ENCODE data around the gene RPL35.
"Not testable (repeated sequence)": the region's sequence is repeated elsewhere in the genome, so short reads cannot be mapped to it uniquely, and the experiment has no call there.

Gene RPL35

GRCh38 chr9:124852829-124853531, 8.8 kb downstream of the RPL35 start, which contains the start of gene WDR38:
TSS of gene WDR38 (plus strand) at chr9:124853460. CDS start at chr9:124853532, 72 bp downstream.
- DNase-seq (ENCODE audit: low read depth in 2 of 2): peak; percentile 49 to 56

DNA sequence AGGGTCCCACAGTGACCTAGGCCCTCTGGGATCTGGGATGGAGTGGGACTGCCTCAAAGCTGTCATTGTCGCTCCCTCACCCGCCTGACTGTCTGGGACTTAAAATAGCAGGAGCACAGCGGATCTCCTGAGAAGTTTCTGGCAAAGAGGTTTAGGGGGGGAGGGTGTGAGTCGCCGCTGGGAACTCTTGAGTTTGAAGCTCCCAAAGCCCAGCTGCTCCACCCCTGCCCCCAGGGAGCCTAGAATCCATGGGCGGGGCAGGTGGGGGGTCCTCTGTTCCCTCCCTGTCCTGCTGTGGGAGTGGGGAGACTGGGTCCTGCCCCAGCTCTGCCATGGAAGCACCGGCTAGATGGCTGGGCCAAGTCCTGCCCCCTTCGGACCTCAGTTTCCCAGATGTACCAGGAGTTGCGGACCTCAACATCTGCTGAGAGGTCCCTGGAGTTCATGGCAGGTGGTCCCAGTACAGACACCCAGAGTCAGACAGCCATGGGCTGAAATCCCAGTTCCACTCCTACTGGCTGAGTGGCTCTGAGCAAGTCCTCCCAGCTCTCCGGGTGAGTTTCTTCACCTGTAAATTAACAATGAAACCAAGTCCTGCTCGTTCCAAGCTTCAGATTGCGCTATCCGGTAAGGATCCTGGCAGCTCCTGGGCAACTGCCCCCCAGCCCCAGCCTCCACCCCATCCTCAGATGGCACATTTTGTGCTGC, 9.5 kb downstream of the RPL35 start:
- DNase-seq (ENCODE audit: low read depth in 2 of 2): no peak

GRCh38 chr9:124849801-124850200, 12.0 kb downstream of the RPL35 start:
- no peak for DNase-seq (ENCODE audit: low read depth in 2 of 2)

DNA sequence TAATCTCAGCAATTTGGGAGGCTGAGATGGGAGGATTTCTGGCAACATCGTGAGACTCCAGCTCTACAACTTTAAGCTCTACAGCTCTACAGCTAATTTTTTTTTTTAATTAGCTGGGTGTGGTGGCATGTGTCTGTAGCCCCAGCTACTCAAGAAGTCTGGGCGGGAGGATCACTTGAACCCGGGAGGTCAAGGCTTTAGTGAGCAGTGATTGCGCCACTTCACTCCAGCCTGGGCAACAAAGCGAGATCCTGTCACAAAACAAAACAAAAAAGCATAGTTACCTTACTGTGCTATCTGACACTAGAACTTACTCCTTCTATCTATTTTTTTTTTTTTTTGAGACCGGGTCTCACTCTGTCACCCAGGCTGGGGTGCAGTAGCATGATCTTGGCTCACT, 14.8 kb downstream of the RPL35 start:
- no peak for DNase-seq (ENCODE audit: low read depth in 2 of 2)

DNA sequence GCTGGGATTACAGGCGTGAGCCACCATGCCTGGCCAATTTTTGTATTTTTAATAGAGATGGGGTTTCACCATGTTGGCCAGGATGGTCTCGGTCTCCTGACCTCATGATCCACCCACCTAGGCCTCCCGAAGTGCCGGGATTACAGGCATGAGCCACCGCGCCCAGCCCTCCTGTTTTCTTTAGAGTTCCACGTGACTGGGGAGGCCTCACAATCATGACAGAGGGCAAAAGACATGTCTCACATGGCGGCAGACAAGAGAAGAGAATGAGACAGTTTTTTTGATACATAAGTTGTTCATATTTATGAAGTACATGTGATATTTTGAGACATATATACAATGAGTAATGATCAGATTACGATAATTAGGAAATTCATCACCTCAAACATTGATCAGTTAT, 15.3 kb downstream of the RPL35 start:
- not testable (repeated sequence) for DNase-seq (ENCODE audit: low read depth in 2 of 2)

DNA sequence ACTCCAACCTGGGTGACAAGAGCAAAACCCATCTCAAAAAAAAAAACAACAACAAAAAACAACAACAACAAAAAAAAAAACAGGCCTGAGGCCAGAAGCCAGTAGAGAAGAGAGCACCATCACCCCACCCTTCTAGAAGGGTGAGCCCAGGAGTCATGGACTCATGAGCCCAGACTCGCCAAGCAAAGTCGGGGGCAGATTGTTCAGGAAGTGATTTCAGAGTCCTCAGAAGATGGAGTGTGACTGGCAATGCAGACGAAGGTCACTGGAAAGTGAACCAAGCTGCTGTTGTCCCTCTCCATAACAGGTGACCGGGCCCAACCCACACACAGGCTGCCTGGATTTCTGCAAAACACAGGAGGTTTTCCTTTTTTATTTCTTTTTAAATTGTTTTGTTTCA, 17.5 kb downstream of the RPL35 start:
- no peak for DNase-seq (ENCODE audit: low read depth in 2 of 2)

- no peak for DNase-seq (ENCODE audit: low read depth in 2 of 2)
These were observed 18.2 kb downstream of the RPL35 start for GRCh38 chr9:124843456-124844034.

GRCh38 chr9:124841075-124841821, 20.5 kb downstream of the RPL35 start:
- no peak for DNase-seq (ENCODE audit: low read depth in 2 of 2)

GRCh38 chr9:124840300-124840833, 21.4 kb downstream of the RPL35 start:
- no peak for DNase-seq (ENCODE audit: low read depth in 2 of 2)

DNA sequence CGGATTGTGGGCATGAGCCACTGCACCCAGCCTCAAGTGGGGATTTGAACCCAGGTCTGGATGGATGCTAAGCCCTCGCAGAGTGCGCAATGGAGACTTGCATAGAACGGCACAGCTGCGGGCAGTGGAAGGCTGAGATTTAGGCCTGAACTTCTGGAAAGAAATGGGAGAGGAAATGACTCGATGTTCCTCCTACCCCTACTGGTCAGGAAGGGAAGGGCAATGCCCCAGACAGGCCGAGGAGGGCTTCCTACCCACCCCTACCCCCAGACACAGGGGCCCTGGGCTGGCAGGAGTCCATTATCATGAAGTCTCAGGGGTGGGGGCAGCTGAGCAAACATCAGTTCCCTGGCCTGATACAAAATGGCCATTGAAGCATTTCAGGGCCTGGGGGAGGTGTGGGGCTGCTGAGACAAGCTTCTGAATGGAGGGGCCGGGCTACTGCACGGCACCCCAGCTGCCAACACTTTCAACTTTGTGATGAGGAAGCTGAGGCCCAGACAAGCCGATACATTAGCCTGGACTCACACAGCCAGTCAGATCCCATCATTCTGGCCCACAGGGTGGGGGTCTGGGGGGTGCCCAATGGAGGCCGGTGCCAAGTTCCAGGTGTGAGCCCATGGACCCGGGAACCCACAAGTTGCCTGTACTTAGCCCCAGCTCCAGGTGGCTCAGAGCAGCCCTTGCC, 22.0 kb downstream of the RPL35 start:
- DNase-seq (ENCODE audit: low read depth in 2 of 2): no peak

- DNase-seq (ENCODE audit: low read depth in 2 of 2): not testable (repeated sequence)
These were observed 23.0 kb downstream of the RPL35 start for GRCh38 chr9:124838567-124839275.

DNA sequence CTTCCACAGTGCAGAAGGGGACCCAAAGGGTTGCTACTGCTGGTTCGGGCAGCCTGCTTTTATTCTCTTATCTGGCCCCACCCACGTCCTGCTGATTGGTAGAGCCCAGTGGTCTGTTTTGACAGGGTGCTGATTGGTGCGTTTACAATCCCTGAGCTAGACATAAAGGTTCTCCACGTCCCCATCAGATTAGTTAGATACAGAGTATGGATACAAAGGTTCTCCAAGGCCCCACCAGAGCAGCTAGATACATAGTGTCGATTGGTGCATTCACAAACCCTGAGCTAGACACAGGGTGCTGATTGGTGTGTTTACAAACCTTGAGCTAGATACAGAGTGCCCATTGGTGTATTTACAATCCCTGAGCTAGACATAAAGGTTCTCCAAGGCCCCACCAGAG, 23.6 kb downstream of the RPL35 start:
- DNase-seq (ENCODE audit: low read depth in 2 of 2): not testable (repeated sequence)

- no peak for DNase-seq (ENCODE audit: low read depth in 2 of 2)
These were observed 26.7 kb downstream of the RPL35 start for GRCh38 chr9:124835026-124835557.

DNA sequence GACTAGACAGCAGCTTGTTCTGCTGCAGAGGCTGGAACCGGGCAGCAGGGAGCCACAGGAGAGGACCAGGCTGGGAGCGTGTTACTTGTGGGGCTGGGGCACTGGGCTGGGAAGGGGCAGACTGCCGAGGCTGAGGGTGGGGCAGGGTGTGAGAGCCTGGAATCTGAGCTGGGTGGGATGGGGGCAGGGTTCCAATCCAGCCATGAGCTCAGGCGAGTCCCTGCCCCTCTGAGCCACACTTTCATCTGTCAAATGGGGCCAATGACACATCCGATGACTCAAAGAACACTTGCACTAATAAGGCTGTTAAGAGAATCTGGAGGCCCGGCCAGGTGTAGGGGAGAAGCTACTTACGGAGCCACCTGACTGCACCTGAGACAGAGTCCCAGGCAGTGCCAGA, 27.2 kb downstream of the RPL35 start:
- no peak for DNase-seq (ENCODE audit: low read depth in 2 of 2)

- DNase-seq (ENCODE audit: low read depth in 2 of 2): no peak
These were observed 30.0 kb downstream of the RPL35 start for GRCh38 chr9:124831642-124832364.

DNA sequence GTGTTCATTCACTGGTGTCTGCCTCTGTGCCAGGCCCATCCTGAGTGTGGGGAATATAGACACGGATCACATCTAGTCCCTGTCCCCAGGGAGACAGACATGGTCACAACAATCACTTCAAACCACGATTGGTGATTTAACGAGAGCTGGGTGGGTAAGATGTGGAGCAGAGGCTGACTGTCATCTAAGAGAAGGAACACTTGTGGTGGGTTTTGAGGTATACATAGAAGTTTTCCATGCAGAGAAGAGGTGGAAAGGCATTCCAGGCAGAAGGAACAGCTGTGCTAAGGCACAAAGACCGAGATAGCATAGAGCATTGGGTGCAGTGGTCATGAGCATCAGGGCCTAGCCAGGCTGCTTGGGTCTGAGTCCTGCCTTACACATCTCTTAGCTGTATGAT, 31.2 kb downstream of the RPL35 start:
- no peak for DNase-seq (ENCODE audit: low read depth in 2 of 2)

GRCh38 chr9:124829334-124829669, 32.5 kb downstream of the RPL35 start:
- no peak for DNase-seq (ENCODE audit: low read depth in 2 of 2)

GRCh38 chr9:124828489-124829333, 33.0 kb downstream of the RPL35 start:
- DNase-seq (ENCODE audit: low read depth in 2 of 2): no peak

All from stimulated activated CD8-positive, alpha-beta memory T cell treated with anti-CD3 and anti-CD28 coated beads, Interleukin-7, amount 100 ng/mL, for 1 hour (primary cell).